Measurements from ENCODE around the gene INS.

- TF ChIP-seq CTCF (IDR thresholded peaks at IDR 0.05) (no peak), ZFX (IDR thresholded peaks at IDR 0.05; ENCODE audit: borderline replicate concordance) (no peak)
Observed at GRCh38 chr11:2138431-2139122, 22.4 kb downstream of the INS start.
